HG03108 (cell line): ENCODE data around the gene FAM43A.

ENCODE experiments used
- ATAC-seq: cut with Tn5 transposase; IDR thresholded peaks from one replicate; pipeline ENCODE4 v1.9.1; 2021; ENCODE audit warnings: moderate library complexity; ENCODE audit not compliant: unreplicated experiment

The FAM43A gene

GRCh38 chr3:194736896-194737600 lies 51.4 kb downstream of the FAM43A start:
- peak; percentile 41 for ATAC-seq
